Right hindlimb (tissue), 1 donor: ENCODE measurements around the gene SLC24A4.

ENCODE experiments used
- DNase-seq: peaks from one replicate; pipeline ENCODE4 v3.0.0-alpha.2; 2018

The SLC24A4 gene

DNA sequence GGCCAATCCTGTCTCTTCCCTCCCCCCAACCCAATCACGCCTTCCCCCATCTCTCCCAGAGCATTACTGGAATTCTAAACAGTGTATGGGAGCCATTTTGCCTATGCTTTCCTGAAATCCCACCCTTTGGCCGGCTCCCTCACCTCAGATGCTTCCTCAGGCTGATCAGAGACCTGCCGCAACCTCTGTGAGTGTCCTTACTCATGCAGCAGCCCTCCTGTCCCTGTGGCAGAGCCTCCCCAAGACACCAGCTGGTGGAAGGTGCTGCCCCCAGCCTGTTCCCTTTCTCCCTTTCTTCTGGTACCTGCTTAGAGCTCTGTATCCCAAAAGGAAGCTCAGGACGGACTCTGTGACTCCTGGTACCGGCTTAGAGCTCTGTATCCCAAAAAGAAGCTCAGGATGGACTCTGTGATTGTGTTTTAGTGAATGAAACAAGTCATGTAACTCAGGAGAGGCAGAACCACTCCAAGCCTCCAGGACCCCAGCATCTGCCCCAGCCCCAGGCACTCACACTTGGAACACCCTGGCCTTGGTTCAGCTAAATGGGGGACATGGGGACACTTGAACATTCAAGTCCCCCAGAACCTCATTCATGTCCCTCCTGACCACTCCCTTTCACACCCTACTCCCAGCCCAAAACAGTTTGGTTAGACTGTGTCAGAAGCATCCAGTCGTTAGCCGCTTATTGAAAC is 161.3 kb downstream of the SLC24A4 start:
- no peak for DNase-seq

DNA sequence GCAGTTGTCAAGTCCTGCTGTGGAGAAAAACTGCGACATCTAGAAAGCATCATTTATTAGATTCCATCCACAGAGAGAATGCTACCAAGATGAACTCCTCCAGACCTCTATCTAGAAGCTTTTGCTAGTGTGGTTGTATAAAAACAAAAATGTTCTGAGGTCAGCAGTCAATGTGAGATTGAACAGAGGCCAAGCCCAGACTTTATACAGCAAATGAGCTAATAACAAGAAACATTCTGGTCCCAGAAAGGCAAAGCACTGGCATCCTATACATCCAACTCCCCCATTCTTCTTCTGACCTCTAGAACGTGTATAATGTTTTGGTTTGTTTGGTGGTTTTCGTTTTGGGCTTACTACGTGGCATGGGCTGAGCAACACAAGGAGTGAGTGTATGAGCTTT is 163.9 kb downstream of the SLC24A4 start:
- no peak for DNase-seq

GRCh38 chr14:92487513-92488133 is 164.7 kb downstream of the SLC24A4 start:
- DNase-seq: no peak

DNA sequence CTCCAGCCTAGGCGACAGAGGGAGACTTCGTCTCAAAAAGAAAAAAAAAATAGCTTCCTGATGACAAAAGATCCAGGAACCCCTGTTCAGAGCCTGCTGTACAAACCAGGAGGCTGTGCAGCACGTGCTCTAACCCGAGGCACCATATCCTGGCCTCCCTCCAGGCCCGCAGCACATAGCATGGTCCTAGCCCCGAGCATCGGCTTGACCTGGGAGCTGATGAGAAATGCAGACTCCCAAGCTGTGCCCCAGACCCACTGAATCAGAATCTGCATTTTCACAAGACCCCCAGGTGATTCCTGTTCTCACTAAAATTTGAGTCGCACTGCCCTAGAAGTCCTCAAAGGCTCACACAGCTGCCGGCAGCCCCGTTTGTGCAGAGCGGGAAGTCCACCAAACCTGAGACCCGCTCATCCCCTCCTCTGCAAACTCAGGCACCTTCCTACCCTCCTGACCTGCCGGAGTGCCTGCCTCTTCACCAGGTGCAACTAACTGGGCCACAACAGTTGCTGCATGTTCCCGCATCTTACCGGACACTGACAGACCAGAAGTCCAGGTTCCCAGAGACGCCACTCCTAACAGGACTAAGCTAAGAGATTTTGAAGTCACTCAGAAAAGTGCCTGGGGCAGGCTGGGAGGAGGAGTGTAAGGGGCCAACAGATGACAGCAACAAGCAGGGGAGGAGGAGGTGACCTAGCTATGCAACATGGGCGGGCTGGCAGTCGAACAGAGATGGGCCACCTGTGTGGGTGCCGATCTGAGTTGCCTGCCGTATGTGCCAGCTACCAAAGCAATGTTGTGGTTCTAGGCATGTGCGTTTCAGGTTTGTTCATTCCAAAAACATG is 166.7 kb downstream of the SLC24A4 start:
- DNase-seq: no peak

- DNase-seq: no peak
These were observed 167.4 kb downstream of the SLC24A4 start for GRCh38 chr14:92490239-92490959.

DNA sequence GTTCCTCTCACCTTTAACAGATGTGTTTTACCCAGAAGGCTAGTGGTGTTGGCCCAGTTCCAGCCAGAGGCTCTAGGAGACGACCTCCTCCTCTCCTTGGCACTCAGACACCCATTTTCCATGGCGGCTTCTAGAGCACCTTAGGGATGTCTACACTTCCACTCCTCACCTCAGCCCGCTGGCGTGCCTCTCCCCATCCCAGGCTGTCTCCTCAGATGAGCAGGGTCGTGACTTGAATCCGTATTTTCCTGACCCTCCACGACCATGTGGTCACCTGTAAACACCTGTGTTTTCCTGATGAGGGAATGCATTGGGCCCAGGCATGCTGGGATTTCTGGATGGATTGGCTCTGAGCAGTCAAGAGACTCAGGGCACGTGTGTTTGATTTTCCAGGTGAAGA is 168.8 kb downstream of the SLC24A4 start:
- no peak for DNase-seq

DNA sequence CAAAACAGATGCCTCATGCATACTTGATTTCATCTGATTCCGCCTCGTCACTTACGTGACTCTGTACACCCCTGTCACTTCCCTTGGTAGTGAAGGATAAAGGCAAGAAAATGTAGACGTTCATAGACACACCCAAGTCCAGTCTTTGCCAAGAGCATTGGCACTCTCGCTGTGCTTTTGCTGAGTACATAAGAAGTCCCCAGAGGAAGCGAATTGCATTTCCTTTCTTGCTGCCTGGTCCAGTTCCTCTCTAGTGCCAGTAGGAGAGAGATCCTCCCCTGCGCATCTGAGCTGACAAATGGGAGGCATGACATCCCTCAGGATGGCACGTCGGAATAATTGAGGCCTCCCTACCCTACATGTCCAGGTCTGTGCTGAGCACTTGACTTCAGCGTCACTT is 169.3 kb downstream of the SLC24A4 start:
- peak; percentile 39 for DNase-seq

- DNase-seq: no peak
These were observed 170.1 kb downstream of the SLC24A4 start for GRCh38 chr14:92493024-92493423.

- DNase-seq: peak; percentile 7
These were observed 170.5 kb downstream of the SLC24A4 start for GRCh38 chr14:92493492-92493891.

- DNase-seq: no peak
These were observed 171.5 kb downstream of the SLC24A4 start for GRCh38 chr14:92494512-92494911.

DNA sequence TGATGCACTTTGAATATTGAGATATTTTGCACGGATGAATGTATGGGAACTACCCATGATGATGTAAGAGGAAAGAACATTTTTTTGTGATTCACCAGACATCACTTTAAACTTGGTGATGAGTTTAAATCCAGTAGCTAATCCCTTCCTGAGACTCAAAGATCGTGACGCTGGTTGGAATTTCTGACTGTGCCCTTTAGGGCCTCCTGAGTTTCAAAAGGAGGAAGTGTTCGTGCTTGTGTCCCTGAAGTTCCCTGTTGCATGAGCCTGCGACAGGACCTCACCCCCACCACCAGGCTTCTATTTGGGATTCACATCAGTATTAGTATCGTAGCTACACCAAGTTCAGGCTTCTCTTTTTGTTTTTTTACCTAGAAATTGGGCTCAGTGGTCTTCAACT is 172.1 kb downstream of the SLC24A4 start:
- DNase-seq: peak; percentile 25

GRCh38 chr14:92496191-92496857 is 173.4 kb downstream of the SLC24A4 start:
- no peak for DNase-seq

- DNase-seq: no peak
These were observed 174.4 kb downstream of the SLC24A4 start for GRCh38 chr14:92497391-92497790.

GRCh38 chr14:92499234-92499633 is 176.3 kb downstream of the SLC24A4 start:
- DNase-seq: no peak

GRCh38 chr14:92500491-92500941 is 177.6 kb downstream of the SLC24A4 start:
- peak; percentile 82 for DNase-seq

- no peak for DNase-seq
These were observed 179.0 kb downstream of the SLC24A4 start for GRCh38 chr14:92501891-92502351.

GRCh38 chr14:92502541-92503286 is 179.7 kb downstream of the SLC24A4 start:
- peak; percentile 5 for DNase-seq

DNA sequence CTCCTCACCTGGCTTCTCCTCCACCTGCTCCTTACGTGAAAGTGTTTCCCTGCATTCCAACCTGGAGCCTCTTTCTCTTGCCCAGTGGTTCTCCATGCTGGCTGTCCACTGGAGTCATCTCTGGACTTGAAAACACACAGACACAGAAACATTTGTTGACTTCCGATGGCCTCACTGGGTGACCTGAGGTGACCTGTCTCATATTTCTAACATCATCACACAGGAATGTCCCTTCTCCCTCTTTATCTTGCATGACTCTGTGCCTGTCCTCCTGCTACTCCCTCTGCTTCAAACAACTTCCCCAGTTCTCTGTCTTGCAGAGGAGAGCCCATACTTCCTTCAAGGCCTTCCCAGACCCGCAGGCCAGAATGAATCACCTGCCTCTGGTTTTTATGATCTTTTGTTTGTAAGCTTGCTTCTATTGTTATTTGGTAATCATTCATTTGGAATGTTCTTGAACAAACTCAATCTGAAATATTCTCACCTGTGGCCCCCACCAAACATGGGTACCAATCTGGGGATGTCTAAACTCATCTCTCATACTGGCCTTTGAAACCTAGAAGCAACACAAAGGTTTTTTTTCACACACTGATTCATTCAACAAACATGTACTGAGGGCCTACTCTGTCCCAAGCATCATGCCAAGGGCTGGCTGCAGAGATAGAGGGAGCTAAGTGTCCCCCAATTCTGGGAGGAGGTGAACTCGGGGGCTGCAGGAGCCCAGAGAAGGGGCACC is 181.0 kb downstream of the SLC24A4 start:
- no peak for DNase-seq

DNA sequence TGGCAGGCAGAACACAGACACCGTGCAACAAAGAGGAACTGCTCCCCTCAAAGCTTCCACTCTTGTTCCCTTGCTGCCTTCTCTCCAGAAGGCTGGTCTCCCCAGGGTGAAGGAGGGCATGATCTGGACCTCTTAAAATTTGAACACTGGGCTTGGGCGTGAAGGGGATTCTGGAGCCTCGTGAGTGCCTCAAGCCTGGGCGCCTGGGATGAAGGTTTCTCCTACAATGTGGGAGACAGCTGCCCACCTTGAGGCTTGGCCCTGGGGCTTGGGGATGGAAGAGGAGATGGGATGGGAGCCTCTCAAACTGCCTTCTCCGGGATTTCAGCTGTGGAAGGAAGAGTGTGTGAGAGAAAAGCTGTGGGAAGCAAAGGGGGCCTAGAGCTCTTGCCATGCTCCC is 182.9 kb downstream of the SLC24A4 start:
- DNase-seq: no peak

- no peak for DNase-seq
These were observed 183.3 kb downstream of the SLC24A4 start for GRCh38 chr14:92506231-92506630.
